ENCODE measurements around the gene YES1.

The YES1 gene

DNA sequence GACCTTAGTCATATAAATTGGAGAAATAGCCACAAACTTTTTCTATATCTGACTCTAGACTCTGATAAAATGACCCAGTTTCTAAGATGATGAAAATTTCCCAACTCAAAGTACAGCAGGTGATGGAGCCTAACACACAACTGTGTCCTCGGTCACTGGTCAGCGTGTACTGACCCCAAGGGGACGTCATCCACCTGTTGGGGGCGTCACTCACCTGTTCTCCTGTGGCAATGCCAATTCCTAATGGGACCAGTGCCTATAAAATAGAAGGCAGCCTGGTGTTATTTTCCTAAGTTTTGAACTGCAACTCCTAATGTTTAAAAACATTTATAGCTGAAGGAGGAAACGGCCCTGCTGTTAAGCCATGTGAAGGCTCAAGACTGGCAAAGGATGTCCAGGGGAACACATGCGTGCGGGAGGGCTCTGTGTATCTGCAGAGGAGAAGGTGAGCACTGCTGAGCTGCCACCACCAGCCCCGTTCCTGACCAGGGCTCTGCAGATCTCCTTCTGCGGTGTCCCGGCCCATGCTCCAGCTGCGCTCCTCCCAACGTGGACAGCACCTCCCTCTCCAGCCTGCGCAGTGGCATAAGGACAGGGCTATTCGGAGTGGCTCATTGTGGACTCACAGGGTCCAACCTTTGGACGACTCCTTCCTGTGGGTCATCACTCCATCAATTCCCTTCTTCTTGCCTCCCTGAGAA, 133.4 kb downstream of the YES1 start:
- TF ChIP-seq Cebpa-rat (IDR thresholded peaks at IDR 0.05), result no peak
- Histone ChIP-seq H3K9ac (no peak overlapping the region), H3K36me3 (peaks cover 14 to 75% (median 47%) of the 10 kb centered on the region in 11 experiments), H3K9me3 (replicated peaks in 1 of 11) (no peaks in the 10 kb centered on the region), H3K4me2 (no peak overlapping the region), H3K4me3 (no peak overlapping the region), H3K4me1 (peaks cover 0 to 21% (median 15%) of the 10 kb centered on the region in 10 experiments; a peak in 16 of 20 replicates), H3K27me3 (no peaks in the 10 kb centered on the region), H3K27ac (no peak overlapping the region), H4K20me1 (peaks cover 0 to 22% (median 3%) of the 10 kb centered on the region in 11 experiments; a peak in 6 of 22 replicates)

DNA sequence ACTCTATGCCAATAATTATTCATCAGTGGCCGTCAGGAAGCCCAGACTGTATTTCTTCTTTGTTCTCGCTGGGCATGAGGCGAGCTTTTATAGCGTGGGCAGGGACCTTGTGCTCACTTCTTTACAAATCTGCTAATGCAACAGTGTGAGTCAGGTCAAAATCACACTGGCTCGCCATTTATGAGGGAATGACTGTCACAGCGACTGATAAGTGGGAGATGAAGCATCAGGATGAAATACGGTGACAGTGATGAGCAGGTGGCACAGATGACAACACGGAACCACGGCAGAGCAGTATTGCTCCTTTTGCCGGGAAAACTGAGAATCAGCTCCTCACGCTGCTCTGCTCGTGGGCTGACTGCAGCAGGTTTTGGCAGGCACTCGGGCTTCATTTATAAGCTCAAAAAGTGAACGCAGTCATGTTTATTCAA, 134.1 kb downstream of the YES1 start:
- Histone ChIP-seq H3K4me1 (peaks cover 0 to 18% (median 14%) of the 10 kb centered on the region in 10 experiments; a peak in 16 of 20 replicates), H3K27ac (no peak overlapping the region), H3K9ac (no peak overlapping the region), H3K4me2 (no peak overlapping the region), H3K27me3 (no peaks in the 10 kb centered on the region), H4K20me1 (peaks cover 0 to 22% (median 7%) of the 10 kb centered on the region in 11 experiments; a peak in 7 of 22 replicates), H3K4me3 (no peak overlapping the region), H3K36me3 (peaks cover 15 to 82% (median 54%) of the 10 kb centered on the region in 11 experiments), H3K9me3 (replicated peaks in 1 of 11) (no peaks in the 10 kb centered on the region)
- TF ChIP-seq Cebpa-rat (IDR thresholded peaks at IDR 0.05), result no peak

DNA sequence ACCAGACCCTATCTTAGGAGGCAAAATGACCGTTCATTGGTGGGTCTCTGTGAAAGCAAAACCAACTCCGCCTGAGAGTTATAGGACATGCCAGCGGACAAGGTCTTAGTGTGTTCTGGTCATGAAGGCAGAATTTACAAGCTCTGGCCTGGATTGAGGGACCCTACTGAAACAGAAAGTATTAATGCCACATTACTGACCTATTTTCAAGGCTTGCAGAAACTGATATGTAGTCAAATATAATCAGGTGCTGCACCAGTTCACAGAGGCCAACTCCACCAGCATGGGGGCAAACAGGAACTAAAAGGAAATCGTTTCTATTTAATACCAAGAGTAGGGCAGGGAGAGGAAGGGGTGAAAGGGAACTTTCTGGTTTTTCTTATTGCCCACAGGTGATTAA, 134.9 kb downstream of the YES1 start:
- H3K36me3 ChIP-seq, result peaks cover 24 to 90% (median 62%) of the 10 kb centered on the region in 11 experiments
- H3K4me1 ChIP-seq, result peaks cover 0 to 12% (median 11%) of the 10 kb centered on the region in 10 experiments; a peak in 16 of 20 replicates
- H3K27ac ChIP-seq, result no peak overlapping the region
- H3K4me2 ChIP-seq, result no peak overlapping the region
- H3K27me3 ChIP-seq, result no peaks in the 10 kb centered on the region
- peaks cover 0 to 30% (median 15%) of the 10 kb centered on the region in 11 experiments; a peak in 8 of 22 replicates for H4K20me1 ChIP-seq
- H3K9me3 ChIP-seq (replicated peaks in 1 of 11), result no peaks in the 10 kb centered on the region
- H3K9ac ChIP-seq, result no peak overlapping the region
- TF ChIP-seq Cebpa-rat (IDR thresholded peaks at IDR 0.05), result no peak
- no peak overlapping the region for H3K4me3 ChIP-seq

DNA sequence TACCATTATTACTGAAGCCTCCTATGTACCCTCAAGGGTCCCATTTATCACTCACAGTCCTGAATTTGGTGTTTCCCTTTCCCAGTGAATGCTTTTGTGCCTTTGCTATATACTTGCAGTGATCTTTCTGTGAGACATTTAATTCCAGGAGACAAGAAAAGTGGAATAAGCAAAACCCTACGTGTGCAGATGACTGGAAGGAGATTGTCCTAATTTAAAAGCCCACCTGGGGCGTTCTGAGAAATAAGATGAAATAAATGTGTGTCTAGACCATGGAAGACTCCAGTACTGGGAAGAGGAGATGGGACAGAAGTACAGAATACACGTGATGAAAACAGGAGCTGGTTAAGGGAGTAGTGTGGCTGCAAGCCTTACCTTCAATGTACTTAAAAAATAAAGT, 135.3 kb downstream of the YES1 start:
- H3K4me2 ChIP-seq, result no peak overlapping the region
- peaks cover 27 to 91% (median 66%) of the 10 kb centered on the region in 11 experiments for H3K36me3 ChIP-seq
- no peak overlapping the region for H3K9ac ChIP-seq
- peaks cover 0 to 34% (median 17%) of the 10 kb centered on the region in 11 experiments; a peak in 8 of 22 replicates for H4K20me1 ChIP-seq
- H3K27me3 ChIP-seq, result no peaks in the 10 kb centered on the region
- no peak overlapping the region for H3K4me3 ChIP-seq
- no peaks in the 10 kb centered on the region for H3K9me3 ChIP-seq (replicated peaks in 1 of 11)
- peaks cover 0 to 8% (median 6%) of the 10 kb centered on the region in 10 experiments; a peak in 15 of 20 replicates for H3K4me1 ChIP-seq
- H3K27ac ChIP-seq, result no peak overlapping the region
- no peak for TF ChIP-seq Cebpa-rat (IDR thresholded peaks at IDR 0.05)

DNA sequence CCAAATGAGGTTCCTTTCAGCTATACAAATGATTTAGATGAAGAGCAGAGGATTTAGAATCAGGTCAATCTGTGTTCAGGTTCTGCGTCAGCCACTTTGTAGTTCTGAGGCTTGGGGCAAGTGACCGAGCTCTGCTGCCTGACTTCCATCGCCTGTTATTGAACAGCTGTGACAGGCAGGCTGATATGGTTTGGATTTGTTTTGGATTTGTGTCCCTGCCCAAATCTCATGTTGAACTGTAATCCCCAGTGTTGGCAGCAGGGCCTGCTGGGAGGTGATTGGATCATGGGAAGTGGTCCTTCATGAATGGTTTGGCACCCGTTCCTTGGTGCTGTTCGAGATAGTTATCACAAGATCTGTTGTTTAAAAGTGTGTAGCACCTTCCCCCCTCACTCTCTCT, 136.0 kb downstream of the YES1 start:
- H3K27ac ChIP-seq, result no peak overlapping the region
- H3K36me3 ChIP-seq, result peaks cover 32 to 91% (median 73%) of the 10 kb centered on the region in 11 experiments
- no peak for TF ChIP-seq Cebpa-rat (IDR thresholded peaks at IDR 0.05)
- peaks cover 0 to 40% (median 20%) of the 10 kb centered on the region in 11 experiments; a peak in 10 of 22 replicates for H4K20me1 ChIP-seq
- no peaks in the 10 kb centered on the region for H3K27me3 ChIP-seq
- H3K4me2 ChIP-seq, result no peak overlapping the region
- H3K9me3 ChIP-seq (replicated peaks in 1 of 11), result no peaks in the 10 kb centered on the region
- H3K4me3 ChIP-seq, result no peak overlapping the region
- no peak overlapping the region for H3K9ac ChIP-seq
- peaks cover 0 to 2% (median 0%) of the 10 kb centered on the region in 10 experiments; a peak in 3 of 20 replicates for H3K4me1 ChIP-seq

DNA sequence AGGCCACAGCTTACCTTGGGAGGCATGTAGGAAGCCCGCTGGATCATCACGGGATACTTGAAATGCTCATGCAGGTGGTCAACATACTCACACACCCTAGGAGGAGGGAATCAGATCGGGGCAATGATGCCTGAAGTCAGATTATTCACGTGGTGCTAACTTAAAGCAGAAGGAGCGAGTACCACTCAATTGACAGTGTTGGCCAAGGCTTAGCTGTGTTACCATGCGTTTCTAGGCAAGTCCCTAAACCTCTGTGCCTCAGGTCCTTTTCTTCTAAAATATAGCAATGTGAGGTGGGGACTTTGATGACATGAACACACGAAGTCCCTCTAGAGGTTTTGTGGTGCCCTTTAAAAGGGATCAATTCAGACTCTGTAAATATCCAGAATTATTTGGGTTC, 136.7 kb downstream of the YES1 start:
- no peak overlapping the region for H3K9ac ChIP-seq
- no peaks in the 10 kb centered on the region for H3K4me1 ChIP-seq
- no peak overlapping the region for H3K4me3 ChIP-seq
- H3K9me3 ChIP-seq (replicated peaks in 1 of 11), result no peaks in the 10 kb centered on the region
- no peak overlapping the region for H3K27ac ChIP-seq
- TF ChIP-seq Cebpa-rat (IDR thresholded peaks at IDR 0.05), result no peak
- H4K20me1 ChIP-seq, result peaks cover 0 to 48% (median 22%) of the 10 kb centered on the region in 11 experiments; a peak in 12 of 22 replicates
- H3K27me3 ChIP-seq, result no peaks in the 10 kb centered on the region
- peaks cover 39 to 97% (median 81%) of the 10 kb centered on the region in 11 experiments for H3K36me3 ChIP-seq
- no peak overlapping the region for H3K4me2 ChIP-seq

DNA sequence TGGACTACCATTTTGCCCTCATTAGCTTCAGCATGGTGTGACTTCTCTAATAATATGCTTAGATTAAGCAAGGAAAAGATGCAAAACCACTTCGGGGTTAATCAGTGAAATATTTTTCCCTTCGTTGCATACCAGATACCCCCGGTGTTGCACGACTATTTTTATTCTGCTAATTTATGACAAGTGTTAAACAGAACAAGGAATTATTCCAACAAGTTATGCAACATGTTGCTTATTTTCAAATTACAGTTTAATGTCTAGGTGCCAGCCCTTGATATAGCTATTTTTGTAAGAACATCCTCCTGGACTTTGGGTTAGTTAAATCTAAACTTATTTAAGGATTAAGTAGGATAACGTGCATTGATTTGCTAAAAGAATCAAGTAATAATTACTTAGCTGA, 138.3 kb downstream of the YES1 start:
- Histone ChIP-seq H3K9ac (no peak overlapping the region), H3K4me2 (no peak overlapping the region)
- TF ChIP-seq Cebpa-rat (IDR thresholded peaks at IDR 0.05), result no peak

DNA sequence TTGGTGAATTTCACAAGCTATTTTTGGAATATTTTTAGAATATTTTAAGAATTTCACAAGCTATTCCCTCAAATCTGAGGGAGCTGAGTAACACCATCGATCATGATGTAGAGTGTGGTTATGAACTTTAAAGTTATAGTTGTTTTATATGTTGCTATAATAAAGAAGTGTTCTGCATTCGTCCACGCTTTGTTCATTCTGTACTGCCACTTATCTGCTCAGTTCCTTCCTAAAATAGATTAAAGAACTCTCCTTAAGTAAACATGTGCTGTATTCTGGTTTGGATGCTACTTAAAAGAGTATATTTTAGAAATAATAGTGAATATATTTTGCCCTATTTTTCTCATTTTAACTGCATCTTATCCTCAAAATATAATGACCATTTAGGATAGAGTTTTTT, 138.7 kb downstream of the YES1 start:
- no peaks in the 10 kb centered on the region for H3K4me1 ChIP-seq
- H4K20me1 ChIP-seq, result peaks cover 0 to 62% (median 42%) of the 10 kb centered on the region in 11 experiments; a peak in 17 of 22 replicates
- H3K27me3 ChIP-seq, result no peaks in the 10 kb centered on the region
- no peak overlapping the region for H3K27ac ChIP-seq
- no peaks in the 10 kb centered on the region for H3K9me3 ChIP-seq (replicated peaks in 1 of 11)
- H3K4me2 ChIP-seq, result no peak overlapping the region
- H3K9ac ChIP-seq, result no peak overlapping the region
- H3K36me3 ChIP-seq, result peaks cover 46 to 100% (median 95%) of the 10 kb centered on the region in 11 experiments
- no peak overlapping the region for H3K4me3 ChIP-seq
- TF ChIP-seq Cebpa-rat (IDR thresholded peaks at IDR 0.05), result no peak

More for the DNA sequence above, 138.3 kb downstream of the YES1 start:
- no peaks in the 10 kb centered on the region for H3K4me1 ChIP-seq
- H3K27ac ChIP-seq, result no peak overlapping the region
- no peaks in the 10 kb centered on the region for H3K27me3 ChIP-seq
- no peak overlapping the region for H3K4me3 ChIP-seq
- no peaks in the 10 kb centered on the region for H3K9me3 ChIP-seq (replicated peaks in 1 of 11)
- peaks cover 0 to 58% (median 38%) of the 10 kb centered on the region in 11 experiments; a peak in 17 of 22 replicates for H4K20me1 ChIP-seq
- H3K36me3 ChIP-seq, result peaks cover 46 to 100% (median 94%) of the 10 kb centered on the region in 11 experiments

Measured in BLaER1 treated with 17β-estradiol and CSF1 and Interleukin-3, amounts not matched to agents 10 nM and 100 nM (cell line).